ENCODE measurements around the gene PIEZO2.

Gene PIEZO2

GRCh38 chr18:11040359-11040758, 109.0 kb downstream of the PIEZO2 start:
- no peak for TF ChIP-seq CTCF (IDR thresholded peaks at IDR 0.05; ENCODE audit: extremely low read depth, missing control alignments)
- no peak for DNase-seq (ENCODE audit: low spot score)

GRCh38 chr18:11037533-11038240, 111.7 kb downstream of the PIEZO2 start:
- no peak for TF ChIP-seq CTCF (IDR thresholded peaks at IDR 0.05; ENCODE audit: extremely low read depth, missing control alignments)
- DNase-seq (ENCODE audit: low spot score): no peak

- DNase-seq (ENCODE audit: low spot score): no peak
- TF ChIP-seq CTCF (IDR thresholded peaks at IDR 0.05; ENCODE audit: extremely low read depth, missing control alignments): no peak
These were observed 113.4 kb downstream of the PIEZO2 start for GRCh38 chr18:11035814-11036495.

GRCh38 chr18:11035376-11035775, 114.0 kb downstream of the PIEZO2 start:
- DNase-seq (ENCODE audit: low spot score): no peak
- TF ChIP-seq CTCF (IDR thresholded peaks at IDR 0.05; ENCODE audit: extremely low read depth, missing control alignments): no peak

- no peak for TF ChIP-seq CTCF (IDR thresholded peaks at IDR 0.05; ENCODE audit: extremely low read depth, missing control alignments)
- DNase-seq (ENCODE audit: low spot score): no peak
These were observed 114.5 kb downstream of the PIEZO2 start for GRCh38 chr18:11034884-11035283.

GRCh38 chr18:11033503-11033902, 115.9 kb downstream of the PIEZO2 start:
- no peak for DNase-seq (ENCODE audit: low spot score)
- no peak for TF ChIP-seq CTCF (IDR thresholded peaks at IDR 0.05; ENCODE audit: extremely low read depth, missing control alignments)

- no peak for TF ChIP-seq CTCF (IDR thresholded peaks at IDR 0.05; ENCODE audit: extremely low read depth, missing control alignments)
- DNase-seq (ENCODE audit: low spot score): no peak
These were observed 117.4 kb downstream of the PIEZO2 start for GRCh38 chr18:11031966-11032365.
